Parathyroid adenoma (tissue), 2 donors: ENCODE measurements around the gene CTNND2.

Experiments
- H2AFZ ChIP-seq: fragments of 300-600 bp; sonication (generic); one replicate; pipeline ENCODE4 v1.7.0; 2017; ENCODE audit warnings: antibody characterized with exemption, mild to moderate bottlenecking
- H3K27ac ChIP-seq: fragments of 300-600 bp; sonication (generic); one replicate; pipeline ENCODE4 v1.7.0; 2017
- H3K27me3 ChIP-seq: fragments of 300-600 bp; sonication (generic); one replicate; pipeline ENCODE4 v1.7.0; 2017; ENCODE audit warnings: low read length; ENCODE audit not compliant: control insufficient read depth, insufficient read depth
- H3K36me3 ChIP-seq: fragments of 300-600 bp; sonication (generic); one replicate; pipeline ENCODE4 v1.7.0; 2017; ENCODE audit warnings: low read length; ENCODE audit not compliant: control insufficient read depth, insufficient read depth
- H3K4me1 ChIP-seq: fragments of 300-600 bp; sonication (generic); one replicate; pipeline ENCODE4 v1.7.0; 2017; ENCODE audit warnings: control low read depth
- H3K4me2 ChIP-seq: fragments of 300-600 bp; sonication (generic); one replicate; pipeline ENCODE4 v1.7.0; 2017; ENCODE audit warnings: low read length
- H3K4me3 ChIP-seq: fragments of 300-600 bp; sonication (generic); one replicate; pipeline ENCODE4 v1.7.0; 2017; ENCODE audit warnings: low read depth, low read length
- H3K79me2 ChIP-seq: fragments of 300-600 bp; sonication (generic); one replicate; pipeline ENCODE4 v1.7.0; 2017; ENCODE audit warnings: control low read depth
- H3K9ac ChIP-seq: fragments of 300-600 bp; sonication (generic); one replicate; pipeline ENCODE4 v1.7.0; 2017; ENCODE audit warnings: mild to moderate bottlenecking
- H3K9me3 ChIP-seq: fragments of 300-600 bp; sonication (generic); one replicate; pipeline ENCODE4 v1.7.0; 2017; ENCODE audit warnings: low read length; ENCODE audit not compliant: control insufficient read depth
- TF ChIP-seq, protein P1 (sequence below): fragments of 300-600 bp; sonication (generic); IDR thresholded peaks from one replicate; pipeline ENCODE4 v1.7.0; 2017; ENCODE audit warnings: antibody characterized with exemption, mild to moderate bottlenecking
- donor health status: primary hyperparathyroidism.

Gene CTNND2

DNA sequence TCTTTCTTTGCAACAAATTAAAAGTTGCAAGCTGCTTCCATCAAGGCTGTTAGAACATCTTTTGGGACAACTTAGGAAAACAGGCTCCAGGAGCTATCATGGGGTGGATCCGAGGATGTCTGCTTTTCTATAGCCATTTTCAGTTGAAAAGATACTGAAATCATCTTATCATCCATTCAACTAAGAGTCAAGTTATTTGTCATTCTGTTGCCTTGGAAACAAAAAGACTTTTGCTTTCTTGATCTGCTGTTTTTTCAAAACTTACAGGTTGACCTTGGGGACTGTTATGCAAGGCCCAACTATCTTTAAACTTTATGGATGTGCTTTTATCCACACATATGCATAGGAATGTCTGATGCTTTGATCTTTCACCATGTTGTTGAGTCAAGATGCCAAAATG lies 597.9 kb downstream of the CTNND2 start:
- Histone ChIP-seq H3K4me3 (no peak overlapping the region), H3K9ac (no peak overlapping the region), H2AFZ (no peak overlapping the region), H3K27me3 (no peaks in the 10 kb centered on the region), H3K9me3 (no peaks in the 10 kb centered on the region), H3K36me3 (no peaks in the 10 kb centered on the region), H3K4me1 (no peaks in the 10 kb centered on the region), H3K4me2 (no peak overlapping the region), H3K27ac (no peak overlapping the region), H3K79me2 (no peaks in the 10 kb centered on the region)
- TF ChIP-seq, protein P1, sequence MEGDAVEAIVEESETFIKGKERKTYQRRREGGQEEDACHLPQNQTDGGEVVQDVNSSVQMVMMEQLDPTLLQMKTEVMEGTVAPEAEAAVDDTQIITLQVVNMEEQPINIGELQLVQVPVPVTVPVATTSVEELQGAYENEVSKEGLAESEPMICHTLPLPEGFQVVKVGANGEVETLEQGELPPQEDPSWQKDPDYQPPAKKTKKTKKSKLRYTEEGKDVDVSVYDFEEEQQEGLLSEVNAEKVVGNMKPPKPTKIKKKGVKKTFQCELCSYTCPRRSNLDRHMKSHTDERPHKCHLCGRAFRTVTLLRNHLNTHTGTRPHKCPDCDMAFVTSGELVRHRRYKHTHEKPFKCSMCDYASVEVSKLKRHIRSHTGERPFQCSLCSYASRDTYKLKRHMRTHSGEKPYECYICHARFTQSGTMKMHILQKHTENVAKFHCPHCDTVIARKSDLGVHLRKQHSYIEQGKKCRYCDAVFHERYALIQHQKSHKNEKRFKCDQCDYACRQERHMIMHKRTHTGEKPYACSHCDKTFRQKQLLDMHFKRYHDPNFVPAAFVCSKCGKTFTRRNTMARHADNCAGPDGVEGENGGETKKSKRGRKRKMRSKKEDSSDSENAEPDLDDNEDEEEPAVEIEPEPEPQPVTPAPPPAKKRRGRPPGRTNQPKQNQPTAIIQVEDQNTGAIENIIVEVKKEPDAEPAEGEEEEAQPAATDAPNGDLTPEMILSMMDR, result no peak

DNA sequence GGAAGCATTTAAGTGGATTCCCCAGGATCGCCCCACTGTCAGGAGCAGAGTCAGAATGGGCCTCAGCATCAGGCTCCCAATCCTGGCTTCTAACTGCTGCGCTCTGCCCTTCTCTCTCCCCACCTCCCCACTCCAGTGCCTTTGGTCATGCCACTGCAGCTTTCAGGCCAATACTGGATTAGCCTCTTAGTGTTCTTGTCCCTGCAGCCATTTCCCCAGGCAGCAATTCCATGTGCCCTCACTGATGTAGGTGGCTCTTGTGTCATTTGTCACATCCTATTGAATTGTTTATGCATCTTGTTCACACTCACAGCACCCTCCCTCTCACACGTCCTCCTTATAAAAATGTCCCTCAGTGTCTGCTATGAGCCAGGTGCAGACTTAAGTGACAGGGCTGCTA lies 599.0 kb downstream of the CTNND2 start:
- H3K4me2 ChIP-seq, result no peak overlapping the region
- H3K27me3 ChIP-seq, result no peaks in the 10 kb centered on the region
- no peak overlapping the region for H3K9ac ChIP-seq
- H2AFZ ChIP-seq, result no peak overlapping the region
- no peak overlapping the region for H3K27ac ChIP-seq
- no peak overlapping the region for H3K4me3 ChIP-seq
- no peaks in the 10 kb centered on the region for H3K4me1 ChIP-seq
- H3K9me3 ChIP-seq, result no peaks in the 10 kb centered on the region
- no peaks in the 10 kb centered on the region for H3K79me2 ChIP-seq
- TF ChIP-seq, protein P1, result no peak
- no peaks in the 10 kb centered on the region for H3K36me3 ChIP-seq

DNA sequence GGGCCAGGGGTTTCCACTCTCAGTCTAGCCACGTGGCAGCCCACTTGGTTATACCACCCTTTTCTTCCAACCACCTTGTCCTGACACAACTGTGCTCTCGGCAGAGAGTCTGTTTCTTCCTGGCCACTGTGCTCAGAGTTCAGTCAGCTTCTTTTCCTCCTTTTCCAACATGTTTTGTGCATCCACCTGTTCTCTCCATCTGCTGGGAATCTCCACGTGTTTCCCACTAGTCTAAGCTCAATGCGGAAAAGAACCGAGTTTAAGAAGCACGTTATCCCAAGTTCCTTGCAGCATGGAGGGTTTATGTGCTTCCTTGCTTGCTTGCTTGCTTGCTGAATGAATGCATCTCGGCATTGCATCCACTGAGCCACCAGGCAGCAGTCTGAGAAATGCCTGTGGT lies 599.6 kb downstream of the CTNND2 start:
- no peaks in the 10 kb centered on the region for H3K27me3 ChIP-seq
- H3K27ac ChIP-seq, result no peak overlapping the region
- no peaks in the 10 kb centered on the region for H3K9me3 ChIP-seq
- H3K4me2 ChIP-seq, result no peak overlapping the region
- H3K79me2 ChIP-seq, result no peaks in the 10 kb centered on the region
- no peak overlapping the region for H2AFZ ChIP-seq
- H3K36me3 ChIP-seq, result no peaks in the 10 kb centered on the region
- TF ChIP-seq, protein P1, result no peak
- no peak overlapping the region for H3K4me3 ChIP-seq
- H3K4me1 ChIP-seq, result no peaks in the 10 kb centered on the region
- no peak overlapping the region for H3K9ac ChIP-seq

GRCh38 chr5:11302663-11303062 lies 601.6 kb downstream of the CTNND2 start:
- no peaks in the 10 kb centered on the region for H3K79me2 ChIP-seq
- no peak overlapping the region for H3K27ac ChIP-seq
- no peak overlapping the region for H3K4me3 ChIP-seq
- H3K9me3 ChIP-seq, result no peaks in the 10 kb centered on the region
- no peaks in the 10 kb centered on the region for H3K27me3 ChIP-seq
- H3K4me2 ChIP-seq, result no peak overlapping the region
- TF ChIP-seq, protein P1, result no peak
- no peaks in the 10 kb centered on the region for H3K36me3 ChIP-seq
- no peaks in the 10 kb centered on the region for H3K4me1 ChIP-seq
- H2AFZ ChIP-seq, result no peak overlapping the region
- no peak overlapping the region for H3K9ac ChIP-seq

DNA sequence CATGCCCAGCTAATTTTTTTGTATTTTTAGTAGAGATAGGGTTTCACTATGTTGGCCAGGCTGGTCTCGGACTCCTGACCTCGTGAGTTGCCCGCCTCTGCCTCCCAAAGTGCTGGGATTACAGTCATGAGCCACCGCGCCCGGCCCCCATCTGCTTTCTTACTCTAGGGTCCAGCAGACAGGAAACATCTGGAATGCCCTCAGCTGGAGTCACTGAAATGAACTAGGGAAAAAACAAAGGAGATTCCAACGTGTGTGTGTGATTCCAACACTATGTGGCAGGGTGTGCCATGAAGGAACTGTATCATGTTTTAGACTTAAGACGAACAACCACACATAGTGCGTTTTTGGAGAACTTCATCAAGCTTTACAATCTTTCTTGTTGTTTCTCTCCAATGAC lies 603.1 kb downstream of the CTNND2 start:
- Histone ChIP-seq H2AFZ (no peak overlapping the region), H3K27me3 (no peaks in the 10 kb centered on the region), H3K4me2 (no peak overlapping the region), H3K36me3 (no peaks in the 10 kb centered on the region), H3K9ac (no peak overlapping the region), H3K79me2 (no peaks in the 10 kb centered on the region), H3K4me1 (no peaks in the 10 kb centered on the region), H3K4me3 (no peak overlapping the region), H3K27ac (no peak overlapping the region), H3K9me3 (no peaks in the 10 kb centered on the region)
- TF ChIP-seq, protein P1, result no peak
